ENCODE results near the gene PRDX5.

DNA sequence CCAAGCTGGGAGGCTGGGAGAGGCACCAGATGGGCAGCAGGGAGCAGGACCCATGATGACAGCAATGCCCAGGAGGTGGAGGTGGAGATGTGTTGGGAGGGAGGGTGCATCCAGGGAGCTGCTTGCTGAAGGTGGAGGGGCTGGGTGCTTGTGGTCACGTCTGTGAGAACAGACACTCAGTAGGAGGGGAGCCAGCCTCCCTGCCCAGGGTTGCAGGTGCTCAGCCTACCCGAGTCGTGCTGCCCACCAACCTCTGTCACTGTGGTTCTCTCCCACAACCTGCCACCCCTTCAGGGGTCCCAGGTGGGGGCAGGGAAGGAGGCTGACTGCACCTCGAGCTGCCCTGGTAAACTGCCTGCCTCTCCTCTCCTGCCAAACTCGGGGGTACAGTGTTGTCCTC, 5.5 kb downstream of the PRDX5 start:
- TF ChIP-seq, protein P1, sequence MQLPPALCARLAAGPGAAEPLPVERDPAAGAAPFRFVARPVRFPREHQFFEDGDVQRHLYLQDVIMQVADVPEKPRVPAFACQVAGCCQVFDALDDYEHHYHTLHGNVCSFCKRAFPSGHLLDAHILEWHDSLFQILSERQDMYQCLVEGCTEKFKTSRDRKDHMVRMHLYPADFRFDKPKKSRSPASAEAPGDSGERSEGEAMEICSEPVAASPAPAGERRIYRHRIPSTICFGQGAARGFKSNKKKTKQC (CRISPR knock-in tag; IDR thresholded peaks at IDR 0.05) = no peak
- TF ChIP-seq NBN (IDR thresholded peaks at IDR 0.05; ENCODE audit: low read depth) = no peak
